ENCODE results near the gene SNX15.

GRCh38 chr11:64990222-64990923 lies 36.9 kb upstream of the SNX15 start:
- no peak for TF ChIP-seq CTCF (IDR thresholded peaks at IDR 0.05)
- TF ChIP-seq EZH2 (IDR thresholded peaks at IDR 0.05; ENCODE audit: borderline replicate concordance, insufficient read depth, low read depth, low read length, poor library complexity, severe bottlenecking) = no peak

Data from B cell (primary cell).